IMR-90 (cell line): ENCODE data around the gene GTSE1.

ENCODE experiments used
- CEBPB ChIP-seq: IDR thresholded peaks from 2 replicates; pipeline ENCODE4 v1.6.1; 2012; ENCODE audit warnings: low read depth, low read length, improper control_type of control experiment
- FOS ChIP-seq: fragments of 150-350 bp; IDR thresholded peaks from 2 replicates; pipeline ENCODE4 v1.6.1; 2016; ENCODE audit warnings: low read depth, low read length
- MAFK ChIP-seq: IDR thresholded peaks from 2 replicates; pipeline ENCODE4 v1.6.1; 2012; ENCODE audit warnings: low read depth, low read length, improper control_type of control experiment
- MAZ ChIP-seq: IDR thresholded peaks from 2 replicates; pipeline ENCODE4 v1.6.1; 2012; ENCODE audit warnings: low read depth, mild to moderate bottlenecking, low read length, improper control_type of control experiment, moderate library complexity, borderline replicate concordance
- MXI1 ChIP-seq: IDR thresholded peaks from 2 replicates; pipeline ENCODE4 v1.6.1; 2012; ENCODE audit warnings: low read depth, mild to moderate bottlenecking, low read length, moderate library complexity, borderline replicate concordance
- NFE2L2 ChIP-seq: fragments of 150-350 bp; IDR thresholded peaks from 2 replicates; pipeline ENCODE4 v1.6.1; 2016; ENCODE audit warnings: low read depth, mild to moderate bottlenecking, low read length
- POLR2A ChIP-seq: IDR thresholded peaks from 2 replicates; pipeline ENCODE4 v1.6.1; 2012; ENCODE audit warnings: mild to moderate bottlenecking, low read depth, low read length
- RAD21 ChIP-seq: IDR thresholded peaks from 2 replicates; pipeline ENCODE4 v1.6.1; 2012; ENCODE audit warnings: low read length, improper control_type of control experiment
- RCOR1 ChIP-seq: IDR thresholded peaks from 2 replicates; pipeline ENCODE4 v1.6.1; 2012; ENCODE audit warnings: mild to moderate bottlenecking, low read length, improper control_type of control experiment; ENCODE audit not compliant: insufficient replicate concordance
- RFX5 ChIP-seq: IDR thresholded peaks from 2 replicates; pipeline ENCODE4 v1.8.0; 2012; ENCODE audit warnings: low read depth, mild to moderate bottlenecking, low read length, moderate library complexity
- SMC3 ChIP-seq: fragments of 150-350 bp; IDR thresholded peaks from 2 replicates; pipeline ENCODE4 v1.6.1; 2016; ENCODE audit warnings: low read depth, mild to moderate bottlenecking, antibody characterized with exemption, low read length, moderate library complexity
- TF ChIP-seq, protein P1 (sequence below): conservative IDR thresholded peaks from 2 replicates; pipeline ENCODE4 v1.5.1; 2012; ENCODE audit warnings: mild to moderate bottlenecking, low read depth, low read length, improper control_type of control experiment

DNA sequence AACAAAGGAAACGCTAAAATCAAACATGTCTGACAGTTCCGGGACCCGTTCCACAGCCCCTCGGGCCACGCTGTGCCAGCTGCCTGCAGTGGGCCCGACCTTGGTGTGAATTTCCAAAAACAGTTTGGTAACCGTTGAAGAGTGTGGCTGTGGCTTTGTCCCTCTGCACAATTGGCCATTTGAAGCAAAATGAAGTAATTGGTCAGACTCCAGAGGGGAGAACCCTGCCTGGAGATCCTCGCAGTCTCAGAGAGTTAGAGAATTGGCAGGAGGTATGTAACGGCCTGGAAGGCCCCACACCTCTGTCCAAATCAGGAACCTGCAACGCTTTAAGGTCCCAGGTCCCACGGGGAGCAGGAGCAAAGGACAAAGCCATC, 65.1 kb downstream of the GTSE1 start:
- TF ChIP-seq, protein P1, sequence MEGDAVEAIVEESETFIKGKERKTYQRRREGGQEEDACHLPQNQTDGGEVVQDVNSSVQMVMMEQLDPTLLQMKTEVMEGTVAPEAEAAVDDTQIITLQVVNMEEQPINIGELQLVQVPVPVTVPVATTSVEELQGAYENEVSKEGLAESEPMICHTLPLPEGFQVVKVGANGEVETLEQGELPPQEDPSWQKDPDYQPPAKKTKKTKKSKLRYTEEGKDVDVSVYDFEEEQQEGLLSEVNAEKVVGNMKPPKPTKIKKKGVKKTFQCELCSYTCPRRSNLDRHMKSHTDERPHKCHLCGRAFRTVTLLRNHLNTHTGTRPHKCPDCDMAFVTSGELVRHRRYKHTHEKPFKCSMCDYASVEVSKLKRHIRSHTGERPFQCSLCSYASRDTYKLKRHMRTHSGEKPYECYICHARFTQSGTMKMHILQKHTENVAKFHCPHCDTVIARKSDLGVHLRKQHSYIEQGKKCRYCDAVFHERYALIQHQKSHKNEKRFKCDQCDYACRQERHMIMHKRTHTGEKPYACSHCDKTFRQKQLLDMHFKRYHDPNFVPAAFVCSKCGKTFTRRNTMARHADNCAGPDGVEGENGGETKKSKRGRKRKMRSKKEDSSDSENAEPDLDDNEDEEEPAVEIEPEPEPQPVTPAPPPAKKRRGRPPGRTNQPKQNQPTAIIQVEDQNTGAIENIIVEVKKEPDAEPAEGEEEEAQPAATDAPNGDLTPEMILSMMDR, result no peak
- no peak for TF ChIP-seq MAZ
- TF ChIP-seq RAD21, result no peak
- no peak for TF ChIP-seq POLR2A
- TF ChIP-seq MXI1, result no peak
- no peak for TF ChIP-seq CEBPB
- TF ChIP-seq SMC3, result no peak
- no peak for TF ChIP-seq RCOR1
- TF ChIP-seq FOS, result no peak
- no peak for TF ChIP-seq RFX5
- no peak for TF ChIP-seq NFE2L2
- TF ChIP-seq MAFK, result no peak
